Stimulated activated CD4-positive, alpha-beta T cell treated with anti-CD3 and anti-CD28 coated beads, Interleukin-2, amount 100 ng/mL, for 4 hours (primary cell): ENCODE measurements around the gene STX8.
"Not testable (repeated sequence)": the region's sequence is repeated elsewhere in the genome, so short reads cannot be mapped to it uniquely, and the experiment has no call there.

ENCODE experiments used
- DNase-seq: peaks from one replicate; pipeline ENCODE4 v3.0.0-alpha.2; 2020; ENCODE audit warnings: low read depth

Gene STX8

GRCh38 chr17:9339482-9339881 is 236.1 kb downstream of the STX8 start:
- not testable (repeated sequence) for DNase-seq

- no peak for DNase-seq
These were observed 238.8 kb downstream of the STX8 start for GRCh38 chr17:9336817-9337216.

DNA sequence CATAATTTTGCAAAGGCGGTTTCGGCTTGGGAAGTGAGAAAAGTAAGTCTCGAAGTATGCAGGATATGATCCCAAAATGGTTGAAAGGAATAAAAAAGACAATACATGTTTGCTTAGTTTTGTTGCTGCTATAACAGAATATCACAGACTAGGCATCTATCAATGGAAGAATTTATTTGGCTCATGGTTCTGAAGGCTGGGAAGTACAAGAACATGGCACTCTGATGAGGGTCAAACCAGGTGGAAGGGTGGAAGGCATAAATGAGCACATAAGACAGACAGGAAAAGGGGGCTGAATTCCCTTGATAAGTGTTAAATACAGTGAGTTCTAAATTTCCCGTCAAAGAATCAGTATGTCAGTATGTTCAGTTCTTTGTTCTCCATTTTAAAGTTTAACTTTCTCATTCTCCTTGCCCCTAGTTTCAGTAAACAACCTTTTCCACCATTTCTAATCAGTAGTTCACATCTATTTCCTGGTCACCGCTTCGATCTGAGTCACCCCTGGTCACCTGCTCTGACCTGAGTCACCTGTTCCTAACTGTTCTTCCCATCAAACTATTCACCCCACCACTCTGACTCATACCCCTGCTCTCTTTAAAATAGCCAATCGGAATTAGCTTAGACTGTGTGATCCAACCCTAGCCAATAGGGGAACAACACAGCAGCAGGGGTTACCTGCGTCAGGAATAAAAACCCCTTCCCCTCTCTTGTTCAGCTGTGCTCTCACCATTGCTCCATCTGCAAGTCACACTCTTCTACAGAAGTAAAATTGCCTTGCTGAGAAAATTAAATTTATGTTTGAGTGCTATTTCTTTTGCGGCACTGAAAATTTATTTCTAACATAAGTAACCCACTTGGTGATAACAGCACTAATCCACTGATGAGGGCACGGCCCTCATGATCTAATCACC is 240.8 kb downstream of the STX8 start:
- no peak for DNase-seq

DNA sequence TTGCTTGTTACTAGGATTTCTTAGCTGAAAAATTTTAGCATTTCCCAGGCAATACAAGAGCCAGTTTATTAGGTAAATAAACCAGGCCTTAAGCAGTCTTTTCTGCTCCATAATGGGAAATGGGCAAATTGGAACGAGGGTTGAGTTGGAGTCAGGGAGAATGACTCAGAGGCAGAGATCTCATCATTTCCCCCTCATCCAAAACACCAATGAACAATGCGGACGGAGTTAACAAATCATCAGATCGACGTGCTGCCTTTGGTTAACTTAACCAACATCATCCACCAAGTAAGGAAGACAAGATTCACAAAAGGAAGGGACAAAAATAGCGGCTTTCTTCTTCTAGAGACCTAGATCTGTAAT is 243.5 kb downstream of the STX8 start:
- DNase-seq: no peak

DNA sequence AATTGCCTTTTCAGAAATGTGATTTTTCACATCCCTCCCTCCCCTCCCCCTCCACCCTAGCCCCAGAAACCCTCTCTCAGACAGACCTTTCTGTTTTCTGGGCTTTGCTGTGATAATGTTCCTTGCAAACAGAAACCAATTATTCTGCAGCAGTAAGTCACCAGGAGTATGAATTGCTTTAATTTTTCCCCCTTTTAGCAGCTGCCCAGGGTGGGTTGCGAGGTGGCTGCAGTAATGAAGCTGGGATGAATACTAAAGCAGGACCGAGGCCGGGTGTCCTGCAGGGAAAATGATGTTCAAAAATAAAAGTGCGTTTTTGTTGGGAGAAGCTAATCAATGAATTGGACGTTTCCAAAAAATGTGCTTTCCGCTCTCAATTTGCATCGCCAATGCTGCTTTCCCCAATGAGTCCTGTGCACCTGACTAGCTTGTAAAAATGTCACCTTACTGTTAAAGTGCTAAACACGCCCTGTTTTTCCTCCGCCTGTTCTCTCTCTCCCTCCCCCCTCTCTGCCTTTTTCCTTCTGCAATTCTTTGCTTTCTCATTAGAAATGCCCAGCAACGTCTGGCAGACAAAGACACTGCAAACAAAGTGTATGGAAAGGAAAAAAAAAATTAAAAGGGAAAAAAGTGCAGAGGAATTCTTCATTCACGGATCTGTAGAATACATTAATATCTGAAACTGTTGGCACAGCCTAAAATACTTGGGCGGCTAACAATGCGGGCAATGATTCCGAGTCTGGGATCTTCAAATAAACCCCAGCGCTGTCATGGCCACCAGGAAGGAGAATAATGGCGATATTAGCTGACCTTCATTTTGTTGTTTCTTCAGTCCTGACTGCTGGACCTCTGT is 244.1 kb downstream of the STX8 start:
- no peak for DNase-seq

DNA sequence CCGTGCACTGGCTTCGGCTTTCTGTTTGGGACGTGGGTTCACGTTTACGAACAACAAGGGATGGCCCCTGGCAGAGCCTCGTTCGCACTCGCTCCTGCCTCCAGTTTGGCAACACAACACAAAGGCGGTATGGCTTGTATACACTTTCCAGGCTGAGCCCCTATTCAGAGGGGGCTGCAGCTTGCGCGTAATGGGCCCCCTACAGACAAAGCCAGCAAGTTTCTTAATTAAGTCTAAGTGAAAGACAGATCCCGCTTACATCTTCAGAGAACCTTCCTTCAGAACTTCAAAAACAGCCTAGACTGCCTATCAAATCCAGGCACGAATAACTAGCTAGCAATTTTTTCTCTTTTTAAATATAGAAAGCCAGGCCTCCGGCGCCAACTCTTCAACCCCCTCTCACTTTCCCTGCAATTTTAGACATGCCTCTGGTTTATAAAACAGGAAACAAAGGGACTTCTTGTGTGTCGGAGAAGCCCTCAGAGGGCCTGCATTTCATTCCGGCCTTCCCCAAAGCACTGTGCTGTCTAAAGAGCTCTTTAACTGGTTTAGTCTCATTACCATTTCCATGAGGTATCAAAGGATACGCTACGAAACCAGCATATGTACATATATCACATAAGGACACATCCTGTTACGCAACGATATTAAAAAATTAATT is 244.9 kb downstream of the STX8 start:
- no peak for DNase-seq

GRCh38 chr17:9330141-9330540 is 245.5 kb downstream of the STX8 start:
- no peak for DNase-seq

DNA sequence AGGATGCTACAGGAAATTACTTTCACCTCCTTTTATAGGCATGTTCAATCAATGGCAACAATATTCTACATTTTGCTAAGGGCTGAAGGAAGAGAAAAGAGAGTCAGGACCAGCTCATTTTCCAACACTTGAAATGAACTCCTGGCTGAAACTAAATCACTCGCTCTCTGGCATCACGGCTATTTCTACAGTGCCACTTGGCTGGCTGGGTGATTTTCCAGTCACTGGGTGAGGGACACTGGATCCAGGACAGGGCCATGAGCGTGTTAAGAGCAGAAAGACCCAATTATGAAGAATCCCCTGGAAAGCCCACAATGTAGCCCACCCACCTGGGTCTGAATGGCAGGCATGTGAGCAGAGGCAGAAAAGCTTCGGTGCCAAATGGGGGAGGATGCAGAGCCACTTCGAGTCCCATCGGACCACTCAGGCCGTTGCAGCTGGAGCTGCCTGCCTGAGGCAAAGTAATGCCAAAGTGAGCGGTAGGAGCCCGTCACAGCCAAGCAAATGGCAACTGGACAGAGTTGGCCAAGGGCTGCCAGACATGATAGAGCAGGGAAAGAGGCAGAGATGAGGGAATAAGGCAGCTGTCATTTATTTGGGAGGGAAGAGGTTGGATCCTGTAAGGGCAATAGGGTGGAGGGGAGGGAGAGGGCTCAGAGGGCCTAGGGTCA is 246.2 kb downstream of the STX8 start:
- DNase-seq: no peak

DNA sequence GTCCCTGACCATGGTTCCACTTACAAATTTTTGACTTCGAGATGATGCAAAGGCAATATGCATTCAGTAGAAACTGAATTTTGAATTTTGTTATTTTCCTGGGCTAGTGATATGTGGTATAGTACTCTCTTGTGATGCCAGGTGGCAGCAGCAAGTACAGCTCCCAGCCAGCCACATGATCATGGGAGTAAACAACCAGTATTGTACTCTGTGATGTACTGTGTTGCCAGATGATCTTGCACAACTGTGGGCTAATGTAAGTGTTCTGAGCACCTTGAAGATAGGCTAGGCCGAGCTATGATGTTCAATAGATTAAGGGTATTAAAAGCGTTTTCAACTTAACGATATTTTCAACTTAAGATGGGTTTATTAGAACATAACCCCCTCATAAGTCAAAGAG is 250.8 kb downstream of the STX8 start:
- DNase-seq: no peak

GRCh38 chr17:9322326-9322725 is 253.3 kb downstream of the STX8 start:
- no peak for DNase-seq

DNA sequence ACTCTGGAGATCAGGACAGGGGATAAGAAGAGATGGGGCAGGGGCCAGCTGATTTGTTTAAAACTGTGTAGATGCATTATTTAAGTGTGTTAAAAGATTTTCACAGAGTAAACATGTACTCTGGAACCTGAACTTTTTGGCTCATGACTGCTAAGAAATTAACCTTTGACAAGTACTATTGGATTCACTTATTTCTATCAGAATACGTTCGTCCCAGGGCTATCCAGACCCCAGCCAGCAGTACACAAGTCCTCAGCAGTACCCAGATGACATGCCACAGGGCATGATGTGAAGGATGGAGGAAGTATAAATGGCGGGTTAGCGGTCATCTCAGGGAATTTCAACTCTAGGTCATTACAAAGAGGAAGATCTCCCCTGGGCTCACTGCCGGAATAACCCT is 253.7 kb downstream of the STX8 start:
- DNase-seq: no peak

- DNase-seq: no peak
These were observed 260.3 kb downstream of the STX8 start for GRCh38 chr17:9315360-9315759.

GRCh38 chr17:9313346-9313745 is 262.3 kb downstream of the STX8 start:
- DNase-seq: no peak

DNA sequence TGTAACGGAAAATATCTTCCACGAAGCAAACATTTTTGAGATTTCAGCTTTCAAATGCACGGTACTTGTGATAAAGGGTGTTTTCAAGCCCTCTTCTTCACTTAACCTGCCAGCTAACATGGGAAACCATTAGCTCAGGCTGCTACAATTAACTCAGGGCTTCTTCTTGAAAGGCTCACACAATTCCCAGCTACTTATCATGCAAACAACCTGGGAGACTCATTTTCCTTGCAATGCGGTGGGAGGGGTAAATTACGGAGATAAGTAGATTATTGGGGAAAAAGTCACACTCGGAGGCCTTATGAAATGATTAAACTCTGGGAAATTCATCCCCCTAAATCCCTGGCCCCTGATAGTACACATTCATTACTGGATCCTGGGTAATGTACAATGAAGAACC is 266.4 kb downstream of the STX8 start:
- DNase-seq: no peak

DNA sequence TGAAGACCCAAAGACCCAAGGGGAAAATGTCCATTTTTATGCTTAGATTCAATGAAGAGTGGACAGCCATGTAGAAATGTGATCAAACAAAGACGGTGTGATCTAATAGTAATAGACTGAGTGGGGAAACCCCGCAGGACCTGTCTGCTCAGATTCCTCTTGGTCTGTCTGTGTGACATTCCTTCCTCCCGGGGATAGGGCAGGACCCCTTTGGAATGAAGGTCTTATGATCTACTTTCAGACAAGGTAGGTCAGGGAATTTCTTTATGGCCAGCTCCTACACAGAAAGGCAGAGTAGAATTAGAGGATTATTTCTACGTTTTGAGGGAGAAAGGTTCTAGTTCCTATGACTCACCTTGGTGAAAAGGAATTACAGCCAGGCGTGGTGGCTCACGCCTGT is 267.6 kb downstream of the STX8 start:
- no peak for DNase-seq

- DNase-seq: no peak
These were observed 268.2 kb downstream of the STX8 start for GRCh38 chr17:9307313-9307998.

- no peak for DNase-seq
These were observed 269.5 kb downstream of the STX8 start for GRCh38 chr17:9306086-9306485.

- DNase-seq: no peak
These were observed 275.9 kb downstream of the STX8 start for GRCh38 chr17:9299695-9300094.

- no peak for DNase-seq
These were observed 276.8 kb downstream of the STX8 start for GRCh38 chr17:9298776-9299295.

- DNase-seq: no peak
These were observed 277.5 kb downstream of the STX8 start for GRCh38 chr17:9298135-9298534.

DNA sequence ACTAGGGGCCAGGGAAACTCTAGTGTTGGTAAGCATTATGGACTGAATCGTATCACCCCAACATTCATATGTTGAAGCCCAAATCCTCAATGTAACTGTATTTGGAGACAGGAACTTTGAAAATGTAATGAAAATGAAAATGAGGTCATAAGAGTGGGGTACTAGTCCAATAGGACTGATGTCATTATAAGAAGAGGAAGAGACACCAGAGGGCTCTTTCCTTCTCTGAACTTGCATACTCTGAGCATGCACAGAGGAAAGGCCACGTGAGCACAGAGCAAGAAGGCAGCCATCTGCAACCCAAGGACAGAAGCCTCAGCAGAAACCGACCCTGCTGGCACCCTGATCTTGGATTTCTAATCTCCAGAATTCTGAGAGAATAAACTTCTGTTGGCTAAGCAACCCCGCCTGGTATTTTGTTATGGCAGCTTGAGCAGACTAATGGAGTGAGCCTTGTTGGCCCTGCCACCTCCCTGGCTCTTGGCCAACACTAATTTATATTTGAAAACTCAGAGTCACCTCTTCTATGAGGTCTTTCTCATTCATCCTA is 280.9 kb downstream of the STX8 start:
- no peak for DNase-seq
